ENCODE measurements around the gene TMEM141.

TMEM141 gene

DNA sequence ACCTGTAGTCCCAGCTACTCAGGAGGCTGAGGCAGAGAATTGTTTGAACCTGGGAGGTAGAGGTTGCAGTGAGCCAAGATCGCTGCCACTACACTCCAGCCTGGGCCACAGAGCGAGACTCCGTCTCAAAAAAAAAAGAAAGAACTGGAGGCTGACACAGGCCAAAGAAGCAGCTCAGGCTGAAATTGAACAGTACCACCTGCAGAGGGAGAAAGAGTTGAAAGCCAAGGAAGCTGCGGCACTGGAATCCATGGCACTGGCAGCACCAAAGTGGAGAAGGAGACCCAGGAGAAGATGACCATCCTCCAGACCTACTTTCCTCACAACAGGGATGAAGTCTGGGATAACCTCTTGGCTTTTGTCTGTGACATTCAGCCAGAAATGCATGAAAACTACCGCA, 11.3 kb upstream of the TMEM141 start:
- H3K9ac ChIP-seq (ENCODE audit: low read depth, low read length, poor library complexity), result no peak overlapping the region
- H3K23ac ChIP-seq (ENCODE audit: low read depth, low read length, poor library complexity), result no peak overlapping the region
- no peak overlapping the region for H2BK15ac ChIP-seq (ENCODE audit: low read length)
- no peak overlapping the region for H3K4me3 ChIP-seq (ENCODE audit: low read length in 2 of 2)
- no peak overlapping the region for H2AK5ac ChIP-seq (ENCODE audit: low read depth, low read length)
- H3K79me1 ChIP-seq (ENCODE audit: low read depth, low read length), result no peaks in the 10 kb centered on the region
- no peak for DNase-seq (ENCODE audit: low spot score)
- H3K27me3 ChIP-seq (ENCODE audit: control insufficient read depth in 3 of 3, insufficient read depth in 3 of 3, low read depth in 1 of 3, low read length in 3 of 3), result peaks cover 0 to 57% (median 0%) of the 10 kb centered on the region in 3 experiments
- H3K4ac ChIP-seq (ENCODE audit: low read length), result no peak overlapping the region
- no peak overlapping the region for H3K27ac ChIP-seq (replicated peaks; ENCODE audit: low read length)
- H2BK5ac ChIP-seq (ENCODE audit: low read length), result no peak overlapping the region
- H2AFZ ChIP-seq (ENCODE audit: low read length), result no peak overlapping the region
- H2BK12ac ChIP-seq (ENCODE audit: low read length), result no peak overlapping the region
- no peak overlapping the region for H4K8ac ChIP-seq (ENCODE audit: low read depth, low read length)
- peaks cover 0 to under 1% of the 10 kb centered on the region in 2 donors for H3K4me1 ChIP-seq (ENCODE audit: control insufficient read depth in 2 of 2, insufficient read depth in 1 of 2, low read depth in 1 of 2, low read length in 2 of 2)
- no peaks in the 10 kb centered on the region for H3K36me3 ChIP-seq (replicated peaks in 1 of 2; ENCODE audit: control insufficient read depth in 2 of 2, insufficient read depth in 2 of 2, low read length in 2 of 2)
- no peak overlapping the region for H2BK120ac ChIP-seq (ENCODE audit: low read depth, low read length)
- WGBS, 2 donors (ENCODE audit: extremely low coverage in 2 of 2, insufficient read length in 2 of 2, insufficient replicate concordance in 1 of 2), result no CpG with 5 or more reads among the region's 5 CpGs
- no peak overlapping the region for H3K18ac ChIP-seq (ENCODE audit: low read length)
- H3K14ac ChIP-seq (ENCODE audit: low read length), result no peak overlapping the region
- no peaks in the 10 kb centered on the region for H3K9me3 ChIP-seq (replicated peaks in 1 of 2; ENCODE audit: control insufficient read depth in 2 of 2, insufficient read depth in 1 of 2, low read depth in 1 of 2, low read length in 2 of 2)
- H4K91ac ChIP-seq (ENCODE audit: low read depth, low read length, poor library complexity), result no peak overlapping the region
- no peak overlapping the region for H3K4me2 ChIP-seq (ENCODE audit: insufficient read depth, low read length, poor library complexity, severe bottlenecking)

DNA sequence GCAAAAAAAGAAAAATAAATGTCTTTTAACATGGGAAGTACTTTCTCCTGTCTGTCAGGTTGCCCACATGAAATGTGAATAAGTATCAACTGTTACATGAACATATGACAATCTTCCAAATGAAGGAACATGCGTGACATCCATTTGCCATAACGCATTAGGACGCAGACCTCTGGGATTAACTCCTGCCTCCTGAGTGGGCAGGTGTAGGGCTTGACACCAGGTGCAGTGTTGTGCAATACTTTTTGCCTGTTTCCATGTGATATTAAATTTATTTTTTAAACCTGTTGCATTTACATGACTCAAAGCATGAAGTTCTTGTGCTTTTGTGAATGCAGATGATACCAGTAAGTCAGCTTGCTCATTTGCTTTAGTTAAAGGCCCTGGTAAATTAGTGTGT, 8.7 kb upstream of the TMEM141 start:
- no peak for DNase-seq (ENCODE audit: low spot score)
- Histone ChIP-seq H4K8ac (ENCODE audit: low read depth, low read length) (no peak overlapping the region), H3K4me3 (ENCODE audit: low read length in 2 of 2) (no peak overlapping the region)

DNA sequence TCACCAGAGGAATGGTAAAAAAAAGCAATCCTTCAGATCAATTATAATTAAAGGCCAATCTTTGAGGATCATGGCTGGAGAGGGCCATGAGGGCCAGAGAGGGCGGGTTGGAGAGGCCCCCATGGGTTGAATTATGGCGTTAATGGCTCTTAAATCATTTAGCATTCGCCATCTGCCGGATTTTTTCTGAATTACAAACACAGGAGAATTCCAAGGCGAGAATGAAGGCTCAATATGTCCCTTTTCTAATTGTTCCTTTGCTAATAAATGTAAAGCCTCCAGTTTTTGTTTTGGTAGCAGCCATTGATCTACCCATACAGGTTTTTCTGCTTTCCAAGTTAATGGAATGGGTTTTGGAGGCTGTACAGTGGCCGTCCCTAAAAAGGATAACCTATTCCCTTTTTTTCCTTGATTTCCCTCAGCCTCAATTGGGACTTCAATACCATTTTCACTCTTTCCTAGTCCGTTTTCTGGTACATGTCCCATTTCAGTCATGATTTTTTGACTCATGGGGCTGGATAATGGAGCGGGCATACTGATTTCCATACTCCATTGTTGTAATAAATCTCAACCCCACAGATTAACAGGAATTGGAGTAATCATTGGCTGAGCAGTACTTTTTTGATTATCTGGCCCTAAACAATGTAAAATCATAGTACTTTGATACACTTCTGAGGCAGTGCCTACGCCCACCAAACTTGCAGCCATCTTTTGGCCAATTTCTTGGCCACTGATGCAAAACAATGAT, 6.7 kb upstream of the TMEM141 start:
- H3K4me1 ChIP-seq (ENCODE audit: control insufficient read depth in 2 of 2, insufficient read depth in 1 of 2, low read depth in 1 of 2, low read length in 2 of 2), result peaks cover 7 to 12% of the 10 kb centered on the region in 2 donors
- no peak overlapping the region for H2BK120ac ChIP-seq (ENCODE audit: low read depth, low read length)
- no peaks in the 10 kb centered on the region for H3K9me3 ChIP-seq (replicated peaks in 1 of 2; ENCODE audit: control insufficient read depth in 2 of 2, insufficient read depth in 1 of 2, low read depth in 1 of 2, low read length in 2 of 2)
- H2BK12ac ChIP-seq (ENCODE audit: low read length), result no peak overlapping the region
- no peak for DNase-seq (ENCODE audit: low spot score)
- H3K79me1 ChIP-seq (ENCODE audit: low read depth, low read length), result no peaks in the 10 kb centered on the region
- no peak overlapping the region for H2AFZ ChIP-seq (ENCODE audit: low read length)
- H3K27me3 ChIP-seq (ENCODE audit: control insufficient read depth in 3 of 3, insufficient read depth in 3 of 3, low read depth in 1 of 3, low read length in 3 of 3), result peaks cover 0 to 34% (median 0%) of the 10 kb centered on the region in 3 experiments
- H3K27ac ChIP-seq (replicated peaks; ENCODE audit: low read length), result no peak overlapping the region
- no peak overlapping the region for H2AK5ac ChIP-seq (ENCODE audit: low read depth, low read length)
- no peak overlapping the region for H2BK5ac ChIP-seq (ENCODE audit: low read length)
- H4K91ac ChIP-seq (ENCODE audit: low read depth, low read length, poor library complexity), result no peak overlapping the region
- H3K23ac ChIP-seq (ENCODE audit: low read depth, low read length, poor library complexity), result no peak overlapping the region
- H3K18ac ChIP-seq (ENCODE audit: low read length), result no peak overlapping the region
- no peaks in the 10 kb centered on the region for H3K36me3 ChIP-seq (replicated peaks in 1 of 2; ENCODE audit: control insufficient read depth in 2 of 2, insufficient read depth in 2 of 2, low read length in 2 of 2)
- no CpG with 5 or more reads among the region's 9 CpGs for WGBS, 2 donors (ENCODE audit: extremely low coverage in 2 of 2, insufficient read length in 2 of 2, insufficient replicate concordance in 1 of 2)
- no peak overlapping the region for H2BK15ac ChIP-seq (ENCODE audit: low read length)
- H3K14ac ChIP-seq (ENCODE audit: low read length), result no peak overlapping the region
- no peak overlapping the region for H3K4ac ChIP-seq (ENCODE audit: low read length)
- no peak overlapping the region for H3K4me3 ChIP-seq (ENCODE audit: low read length in 2 of 2)
- H3K4me2 ChIP-seq (ENCODE audit: insufficient read depth, low read length, poor library complexity, severe bottlenecking), result no peak overlapping the region
- no peak overlapping the region for H4K8ac ChIP-seq (ENCODE audit: low read depth, low read length)
- no peak overlapping the region for H3K9ac ChIP-seq (ENCODE audit: low read depth, low read length, poor library complexity)

More for the DNA sequence above, 8.7 kb upstream of the TMEM141 start:
- no peak overlapping the region for H2BK15ac ChIP-seq (ENCODE audit: low read length)
- no peak overlapping the region for H2BK12ac ChIP-seq (ENCODE audit: low read length)
- no peak overlapping the region for H2AK5ac ChIP-seq (ENCODE audit: low read depth, low read length)
- no peak overlapping the region for H2BK120ac ChIP-seq (ENCODE audit: low read depth, low read length)
- no peak overlapping the region for H3K23ac ChIP-seq (ENCODE audit: low read depth, low read length, poor library complexity)
- no peak overlapping the region for H2AFZ ChIP-seq (ENCODE audit: low read length)
- H3K4me2 ChIP-seq (ENCODE audit: insufficient read depth, low read length, poor library complexity, severe bottlenecking), result no peak overlapping the region
- no CpG with 5 or more reads among the region's 3 CpGs for WGBS, 2 donors (ENCODE audit: extremely low coverage in 2 of 2, insufficient read length in 2 of 2, insufficient replicate concordance in 1 of 2)
- H3K79me1 ChIP-seq (ENCODE audit: low read depth, low read length), result no peaks in the 10 kb centered on the region
- H3K27ac ChIP-seq (replicated peaks; ENCODE audit: low read length), result no peak overlapping the region
- H3K9ac ChIP-seq (ENCODE audit: low read depth, low read length, poor library complexity), result no peak overlapping the region
- H3K36me3 ChIP-seq (replicated peaks in 1 of 2; ENCODE audit: control insufficient read depth in 2 of 2, insufficient read depth in 2 of 2, low read length in 2 of 2), result no peaks in the 10 kb centered on the region
- no peaks in the 10 kb centered on the region for H3K9me3 ChIP-seq (replicated peaks in 1 of 2; ENCODE audit: control insufficient read depth in 2 of 2, insufficient read depth in 1 of 2, low read depth in 1 of 2, low read length in 2 of 2)
- no peak overlapping the region for H4K91ac ChIP-seq (ENCODE audit: low read depth, low read length, poor library complexity)
- H3K4me1 ChIP-seq (ENCODE audit: control insufficient read depth in 2 of 2, insufficient read depth in 1 of 2, low read depth in 1 of 2, low read length in 2 of 2), result peaks cover 0 to 4% of the 10 kb centered on the region in 2 donors
- H3K18ac ChIP-seq (ENCODE audit: low read length), result no peak overlapping the region
- H3K27me3 ChIP-seq (ENCODE audit: control insufficient read depth in 3 of 3, insufficient read depth in 3 of 3, low read depth in 1 of 3, low read length in 3 of 3), result peaks cover 0 to 50% (median 0%) of the 10 kb centered on the region in 3 experiments
- H2BK5ac ChIP-seq (ENCODE audit: low read length), result no peak overlapping the region
- H3K4ac ChIP-seq (ENCODE audit: low read length), result no peak overlapping the region
- no peak overlapping the region for H3K14ac ChIP-seq (ENCODE audit: low read length)

DNA sequence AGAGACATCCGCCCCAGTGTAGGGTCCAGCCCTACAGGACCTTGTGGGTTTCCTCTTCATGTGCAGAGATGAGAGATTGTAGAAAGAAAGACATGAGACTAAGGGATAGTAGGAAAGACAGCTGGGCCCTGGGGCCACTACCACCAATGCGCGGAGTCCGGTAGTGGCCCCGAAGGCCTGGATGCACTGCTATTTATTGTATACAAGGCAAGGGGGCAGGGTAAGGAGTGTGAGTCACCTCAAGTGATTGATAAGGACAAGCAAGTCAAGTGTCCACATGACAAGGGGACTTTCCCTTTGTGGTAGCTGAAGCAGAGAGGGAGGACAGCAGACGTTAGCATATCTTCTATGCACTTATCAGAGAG, 6.2 kb upstream of the TMEM141 start:
- no peak for DNase-seq (ENCODE audit: low spot score)
- no peak overlapping the region for H2BK15ac ChIP-seq (ENCODE audit: low read length)
- no peak overlapping the region for H3K4me3 ChIP-seq (ENCODE audit: low read length in 2 of 2)
- no peak overlapping the region for H3K14ac ChIP-seq (ENCODE audit: low read length)
- H3K36me3 ChIP-seq (replicated peaks in 1 of 2; ENCODE audit: control insufficient read depth in 2 of 2, insufficient read depth in 2 of 2, low read length in 2 of 2), result no peaks in the 10 kb centered on the region
- no peak overlapping the region for H2AK5ac ChIP-seq (ENCODE audit: low read depth, low read length)
- H2BK120ac ChIP-seq (ENCODE audit: low read depth, low read length), result no peak overlapping the region
- H4K91ac ChIP-seq (ENCODE audit: low read depth, low read length, poor library complexity), result no peak overlapping the region
- peaks cover 0 to 29% (median 0%) of the 10 kb centered on the region in 3 experiments for H3K27me3 ChIP-seq (ENCODE audit: control insufficient read depth in 3 of 3, insufficient read depth in 3 of 3, low read depth in 1 of 3, low read length in 3 of 3)
- no peak overlapping the region for H3K18ac ChIP-seq (ENCODE audit: low read length)
- no peak overlapping the region for H2BK12ac ChIP-seq (ENCODE audit: low read length)
- peaks cover 7 to 14% of the 10 kb centered on the region in 2 donors for H3K4me1 ChIP-seq (ENCODE audit: control insufficient read depth in 2 of 2, insufficient read depth in 1 of 2, low read depth in 1 of 2, low read length in 2 of 2)
- no peak overlapping the region for H3K4me2 ChIP-seq (ENCODE audit: insufficient read depth, low read length, poor library complexity, severe bottlenecking)
- no peak overlapping the region for H3K4ac ChIP-seq (ENCODE audit: low read length)
- no peak overlapping the region for H3K23ac ChIP-seq (ENCODE audit: low read depth, low read length, poor library complexity)
- no peaks in the 10 kb centered on the region for H3K9me3 ChIP-seq (replicated peaks in 1 of 2; ENCODE audit: control insufficient read depth in 2 of 2, insufficient read depth in 1 of 2, low read depth in 1 of 2, low read length in 2 of 2)
- no peaks in the 10 kb centered on the region for H3K79me1 ChIP-seq (ENCODE audit: low read depth, low read length)
- H2BK5ac ChIP-seq (ENCODE audit: low read length), result no peak overlapping the region
- H2AFZ ChIP-seq (ENCODE audit: low read length), result peak overlapping the region; percentile 59
- no peak overlapping the region for H3K9ac ChIP-seq (ENCODE audit: low read depth, low read length, poor library complexity)
- no peak overlapping the region for H3K27ac ChIP-seq (replicated peaks; ENCODE audit: low read length)
- H4K8ac ChIP-seq (ENCODE audit: low read depth, low read length), result no peak overlapping the region
- no CpG with 5 or more reads among the region's 6 CpGs for WGBS, 2 donors (ENCODE audit: extremely low coverage in 2 of 2, insufficient read length in 2 of 2, insufficient replicate concordance in 1 of 2)
